Neural cell (in vitro differentiated cells): ENCODE data around the gene ANGPT4.

Source experiments
- EP300 ChIP-seq: fragments of 450-650 bp; conservative IDR thresholded peaks from 2 replicates; pipeline ENCODE4 v1.6.1; 2014; ENCODE audit warnings: antibody characterized with exemption, mild to moderate bottlenecking, moderate library complexity; ENCODE audit not compliant: poor library complexity, severe bottlenecking
- POLR2AphosphoS5 ChIP-seq: IDR thresholded peaks from 2 replicates; pipeline ENCODE4 v1.6.1; 2012
- SMC3 ChIP-seq: fragments of 450-650 bp; conservative IDR thresholded peaks from 2 replicates; pipeline ENCODE4 v1.6.1; 2014; ENCODE audit warnings: antibody characterized with exemption, mild to moderate bottlenecking, moderate library complexity; ENCODE audit not compliant: poor library complexity
- TF ChIP-seq, protein P1 (sequence below): fragments of 450-650 bp; IDR thresholded peaks from 2 replicates; pipeline ENCODE4 v1.5.1; 2014; ENCODE audit warnings: antibody characterized with exemption, mild to moderate bottlenecking, moderate library complexity; ENCODE audit not compliant: poor library complexity, severe bottlenecking

- TF ChIP-seq, protein P1, sequence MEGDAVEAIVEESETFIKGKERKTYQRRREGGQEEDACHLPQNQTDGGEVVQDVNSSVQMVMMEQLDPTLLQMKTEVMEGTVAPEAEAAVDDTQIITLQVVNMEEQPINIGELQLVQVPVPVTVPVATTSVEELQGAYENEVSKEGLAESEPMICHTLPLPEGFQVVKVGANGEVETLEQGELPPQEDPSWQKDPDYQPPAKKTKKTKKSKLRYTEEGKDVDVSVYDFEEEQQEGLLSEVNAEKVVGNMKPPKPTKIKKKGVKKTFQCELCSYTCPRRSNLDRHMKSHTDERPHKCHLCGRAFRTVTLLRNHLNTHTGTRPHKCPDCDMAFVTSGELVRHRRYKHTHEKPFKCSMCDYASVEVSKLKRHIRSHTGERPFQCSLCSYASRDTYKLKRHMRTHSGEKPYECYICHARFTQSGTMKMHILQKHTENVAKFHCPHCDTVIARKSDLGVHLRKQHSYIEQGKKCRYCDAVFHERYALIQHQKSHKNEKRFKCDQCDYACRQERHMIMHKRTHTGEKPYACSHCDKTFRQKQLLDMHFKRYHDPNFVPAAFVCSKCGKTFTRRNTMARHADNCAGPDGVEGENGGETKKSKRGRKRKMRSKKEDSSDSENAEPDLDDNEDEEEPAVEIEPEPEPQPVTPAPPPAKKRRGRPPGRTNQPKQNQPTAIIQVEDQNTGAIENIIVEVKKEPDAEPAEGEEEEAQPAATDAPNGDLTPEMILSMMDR = no peak
- TF ChIP-seq SMC3 (no peak), POLR2AphosphoS5 (no peak), EP300 (no peak)
Observed at GRCh38 chr20:906703-907270, 9.3 kb downstream of the ANGPT4 start.
